Measurements from ENCODE around the gene RHAG. TPM values are rescaled to one million over a fixed set of nuclear protein-coding genes. Genes with fewer than 3 reads are reported as not detected.

The RHAG gene
- total and polyA plus RNA-seq, 2 of the 8 experiments (the other 6 are each of a cell fraction or from before 2014, with no cell fraction given) = not detected

GRCh38 chr6:49555951-49556350 is 80.7 kb downstream of the RHAG start:
- peaks cover 0 to 10% (median 1%) of the 10 kb centered on the region in 4 experiments; a peak in 4 of 7 replicates for H3K27me3 ChIP-seq (replicated peaks in 1 of 4; ENCODE audit: control insufficient read depth in 3 of 4, extremely low read depth in 1 of 4, insufficient read depth in 3 of 4, low read length in 3 of 4)

More at GRCh38 chr6:49555951-49556350, 80.7 kb downstream of the RHAG start:
- H4K5ac ChIP-seq (ENCODE audit: insufficient read length, low read depth, low read length) = no peak overlapping the region
- no peak overlapping the region for H3K56ac ChIP-seq (replicated peaks; ENCODE audit: insufficient read length, low read depth, low read length)
- peaks cover 0 to 10% (median 4%) of the 10 kb centered on the region in 4 experiments; a peak in 5 of 7 replicates for H3K4me1 ChIP-seq (replicated peaks in 1 of 4; ENCODE audit: control insufficient read depth in 3 of 4, insufficient read depth in 4 of 4, low read length in 3 of 4)
- H2BK5ac ChIP-seq (ENCODE audit: low read depth, low read length) = no peak overlapping the region
- H4K8ac ChIP-seq (ENCODE audit: extremely low read depth, insufficient read depth, low read length) = no peak overlapping the region
- no peak overlapping the region for H2BK20ac ChIP-seq (ENCODE audit: low read length)
- H3K4ac ChIP-seq (replicated peaks; ENCODE audit: insufficient read length, low read depth, low read length) = no peak overlapping the region
- no peak overlapping the region for H3K9ac ChIP-seq (replicated peaks in 1 of 4; ENCODE audit: extremely low read depth in 1 of 4, low read depth in 3 of 4, low read length in 3 of 4)
- no peak overlapping the region for H3K4me2 ChIP-seq (ENCODE audit: insufficient read depth in 1 of 2, low read depth in 2 of 2, low read length in 2 of 2)
- peaks cover 0 to 20% of the 10 kb centered on the region in 2 experiments; a peak in 2 of 4 replicates for H3K79me2 ChIP-seq (ENCODE audit: control insufficient read depth in 1 of 2, insufficient read depth in 2 of 2, low read length in 2 of 2)
- H2AFZ ChIP-seq (ENCODE audit: low read length) = no peak overlapping the region
- H4K91ac ChIP-seq (replicated peaks; ENCODE audit: insufficient read length, low read length) = no peak overlapping the region
- no peak for FAIRE-seq
- no peak overlapping the region for H3K27ac ChIP-seq (ENCODE audit: low read depth, low read length)
- no peak overlapping the region for H3K18ac ChIP-seq (ENCODE audit: extremely low read depth, low read length)
- H2BK12ac ChIP-seq (ENCODE audit: low read depth, low read length) = no peak overlapping the region
- H4K20me1 ChIP-seq (replicated peaks in 1 of 2; ENCODE audit: control insufficient read depth in 1 of 2, insufficient read depth in 2 of 2, low read length in 2 of 2) = peaks cover 2 to 7% of the 10 kb centered on the region in 2 experiments
- H3K4me3 ChIP-seq (ENCODE audit: extremely low read depth in 1 of 4, insufficient read depth in 2 of 4, low read depth in 3 of 4, low read length in 4 of 4) = no peak overlapping the region
- H3K14ac ChIP-seq (ENCODE audit: insufficient read length) = no peak overlapping the region
- no peaks in the 10 kb centered on the region for H3K79me1 ChIP-seq (ENCODE audit: low read depth, low read length)
- peaks cover 9% of the 10 kb centered on the region for H3K23me2 ChIP-seq (ENCODE audit: low read depth, low read length)
- no peak overlapping the region for H2BK120ac ChIP-seq (replicated peaks; ENCODE audit: low read depth, low read length)
- peaks cover 2 to 64% (median 8%) of the 10 kb centered on the region in 4 experiments; a peak in 6 of 8 replicates for H3K36me3 ChIP-seq (ENCODE audit: control insufficient read depth in 2 of 4, insufficient read depth in 4 of 4, low read length in 3 of 4)
- CTCF ChIA-PET (ENCODE audit: partially characterized antibody) = no interaction called here
- POLR2A ChIA-PET (ENCODE audit: partially characterized antibody) = no interaction called here
- no peak for TF ChIP-seq HDAC2 (IDR thresholded peaks at IDR 0.05; ENCODE audit: borderline replicate concordance in 1 of 2, low read depth in 2 of 2, low read length in 2 of 2)
- no peak for TF ChIP-seq CTBP2 (IDR thresholded peaks at IDR 0.05; ENCODE audit: borderline replicate concordance, insufficient read depth, insufficient read length, low read length)
- no peak for TF ChIP-seq CHD1 (IDR thresholded peaks at IDR 0.05; ENCODE audit: low read depth, low read length)
- TF ChIP-seq MAFK (IDR thresholded peaks at IDR 0.05; ENCODE audit: low read depth, low read length) = no peak
- TF ChIP-seq EZH2 (IDR thresholded peaks at IDR 0.05; ENCODE audit: low read depth, low read length, severe bottlenecking) = no peak
- no peak for TF ChIP-seq JUN (IDR thresholded peaks at IDR 0.05; ENCODE audit: low read depth, low read length)
- no peak for TF ChIP-seq CBX5 (IDR thresholded peaks at IDR 0.05; ENCODE audit: low read depth, low read length)
- no peak for TF ChIP-seq ASH2L (IDR thresholded peaks at IDR 0.05; ENCODE audit: low read length)
- H3K23ac ChIP-seq (ENCODE audit: insufficient read length) = no peak overlapping the region
- H3K9me3 ChIP-seq (ENCODE audit: insufficient read depth in 2 of 2, low read depth in 1 of 2, low read length in 1 of 2) = no peaks in the 10 kb centered on the region
- 70% methylated on average over 4 of the region's 4 CpGs; no CpG with 5 or more reads in 1 of the 2 experiments for WGBS, 2 experiments (ENCODE audit: extremely low coverage in 1 of 2, insufficient coverage in 1 of 2, insufficient read length in 1 of 2, insufficient replicate concordance in 2 of 2, low coverage in 1 of 2, low lambda C conversion rate in 2 of 2, missing lambda C conversion rate in 1 of 2)
- no peak overlapping the region for H2AK5ac ChIP-seq (ENCODE audit: low read depth, low read length)
- DNase-seq (ENCODE audit: low read depth in 1 of 2, low spot score in 2 of 2) = no peak
- no peak overlapping the region for H2BK15ac ChIP-seq (ENCODE audit: low read length)
